GM18507 (cell line): ENCODE data around the gene ANKRD60.

Experiments used
- DNase-seq: peaks from one replicate; pipeline ENCODE4 v3.0.0; 2011; ENCODE audit warnings: low read depth; ENCODE audit not compliant: insufficient read length; ENCODE audit errors: extremely low spot score
- FAIRE-seq: peaks from 2 replicates; lab custom pipeline; 2011; peaks lifted over from hg19 to GRCh38; lab: Jason Lieb, UNC

Gene ANKRD60

GRCh38 chr20:58171796-58172425, 56.5 kb downstream of the ANKRD60 start:
- no peak for DNase-seq
- no peak for FAIRE-seq

GRCh38 chr20:58169450-58169849, 59.0 kb downstream of the ANKRD60 start:
- DNase-seq: no peak
- FAIRE-seq: no peak

- no peak for DNase-seq
- no peak for FAIRE-seq
Measured at GRCh38 chr20:58168843-58169242, 59.6 kb downstream of the ANKRD60 start.

- FAIRE-seq (no peak), DNase-seq (no peak)
Measured at GRCh38 chr20:58167759-58168158, 60.7 kb downstream of the ANKRD60 start.
